Stimulated activated CD8-positive, alpha-beta memory T cell treated with anti-CD3 and anti-CD28 coated beads, Interleukin-12 subunit alpha, Interleukin-12 subunit beta, amount 100 ng/mL, for 1 hour (primary cell): ENCODE results near the gene CCDC93.

Source experiments
- DNase-seq: peaks from one replicate; pipeline ENCODE4 v3.0.0-alpha.2; 2020; ENCODE audit warnings: low read depth

Gene CCDC93

GRCh38 chr2:117902933-117903332, 110.9 kb downstream of the CCDC93 start:
- no peak for DNase-seq

DNA sequence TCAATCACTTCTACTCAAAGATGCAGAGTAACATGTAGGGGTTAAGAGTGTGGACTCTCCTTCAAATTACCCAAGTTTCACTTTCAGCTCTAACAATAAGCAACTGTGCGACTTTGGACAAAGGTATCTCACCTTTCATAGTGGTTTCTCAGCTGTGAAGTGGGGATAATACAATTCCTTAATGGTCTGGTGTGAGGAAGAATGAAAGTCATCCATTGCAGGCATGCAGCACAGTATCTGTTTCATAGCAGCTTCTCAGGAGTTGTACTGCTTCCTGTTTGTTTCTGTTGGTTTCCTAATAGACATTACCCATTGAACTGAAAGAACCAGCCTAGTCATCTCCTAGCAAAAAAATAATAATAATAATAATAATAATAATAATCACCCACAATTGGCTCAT, 125.0 kb downstream of the CCDC93 start:
- DNase-seq = no peak

GRCh38 chr2:117885308-117885707, 128.6 kb downstream of the CCDC93 start:
- DNase-seq = no peak

GRCh38 chr2:117879003-117879402, 134.9 kb downstream of the CCDC93 start:
- no peak for DNase-seq

- no peak for DNase-seq
These were observed 138.1 kb downstream of the CCDC93 start for GRCh38 chr2:117875786-117876185.
